ENCODE data around the gene FAM234A.

DNA sequence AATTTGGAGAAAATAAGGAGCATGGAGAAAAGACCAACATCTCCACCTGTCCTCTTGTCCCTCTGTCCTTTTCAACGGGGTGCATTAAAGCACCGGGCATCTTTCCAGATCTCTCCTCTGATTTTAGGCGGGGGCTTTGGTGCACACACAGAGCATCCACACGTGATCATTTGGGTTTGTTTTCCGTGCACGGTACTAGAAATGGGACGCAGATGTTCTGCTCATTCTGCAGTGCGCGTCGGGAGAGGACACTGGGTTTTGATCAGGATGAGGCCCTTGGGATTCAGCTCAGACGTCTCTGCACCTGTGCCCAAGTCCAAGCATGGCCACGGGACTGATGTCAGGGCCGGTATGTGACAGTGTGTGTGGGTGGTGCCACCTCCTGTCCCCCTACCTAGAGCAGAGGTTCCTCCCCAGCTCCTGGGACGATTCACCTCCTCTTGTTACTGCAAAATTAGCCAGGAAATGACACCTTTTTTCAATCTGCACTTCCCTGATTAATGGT, 80.2 kb downstream of the FAM234A start:
- no peak for TF ChIP-seq CTCF (conservative IDR thresholded peaks at IDR 0.05)
- TF ChIP-seq ZFX (IDR thresholded peaks at IDR 0.05): no peak
